RWPE2 (cell line): ENCODE results near the gene DLL4.

Experiments
- ATAC-seq: fragments of 200-7000 bp; cut with Tn5 transposase; 3 replicates; pipeline ENCODE4 v1.9.1; 2021; ENCODE audit warnings: low read depth
- DNase-seq: peaks from one replicate; pipeline ENCODE4 v3.0.0-alpha.2; 2020; ENCODE audit warnings: low spot score
- H3K27ac ChIP-seq: fragments of 450-650 bp; 2 replicates; pipeline ENCODE4 v1.5.1; 2017; ENCODE audit warnings: mild to moderate bottlenecking; ENCODE audit not compliant: poor library complexity, severe bottlenecking
- H3K27me3 ChIP-seq: fragments of 250-450 bp; sonication (Bioruptor Pico); 2 replicates; pipeline ENCODE4 v1.5.1; 2021; ENCODE audit warnings: mild to moderate bottlenecking, moderate library complexity; ENCODE audit not compliant: insufficient read depth, poor library complexity, severe bottlenecking
- H3K36me3 ChIP-seq: fragments of 250-450 bp; sonication (Bioruptor Pico); 2 replicates; pipeline ENCODE4 v1.5.1; 2020; ENCODE audit warnings: low read depth, mild to moderate bottlenecking, moderate library complexity
- H3K4me1 ChIP-seq: fragments of 250-450 bp; sonication (Bioruptor Pico); 2 replicates; pipeline ENCODE4 v1.5.1; 2021; ENCODE audit warnings: mild to moderate bottlenecking, moderate library complexity; ENCODE audit not compliant: insufficient read depth, poor library complexity, severe bottlenecking
- H3K4me3 ChIP-seq: fragments of 250-450 bp; sonication (Bioruptor Pico); 2 replicates; pipeline ENCODE4 v1.5.1; 2021; ENCODE audit warnings: mild to moderate bottlenecking, moderate library complexity; ENCODE audit not compliant: severe bottlenecking
- H3K9me3 ChIP-seq: fragments of 250-450 bp; sonication (Bioruptor Pico); 2 replicates; pipeline ENCODE4 v1.5.1; 2021; ENCODE audit warnings: mild to moderate bottlenecking, moderate library complexity; ENCODE audit not compliant: severe bottlenecking
- TF ChIP-seq, protein P1 (sequence below): fragments of 450-650 bp; IDR thresholded peaks from one replicate; pipeline ENCODE4 v1.5.1; 2017; ENCODE audit warnings: mild to moderate bottlenecking, moderate library complexity; ENCODE audit not compliant: poor library complexity, severe bottlenecking

The DLL4 gene

DNA sequence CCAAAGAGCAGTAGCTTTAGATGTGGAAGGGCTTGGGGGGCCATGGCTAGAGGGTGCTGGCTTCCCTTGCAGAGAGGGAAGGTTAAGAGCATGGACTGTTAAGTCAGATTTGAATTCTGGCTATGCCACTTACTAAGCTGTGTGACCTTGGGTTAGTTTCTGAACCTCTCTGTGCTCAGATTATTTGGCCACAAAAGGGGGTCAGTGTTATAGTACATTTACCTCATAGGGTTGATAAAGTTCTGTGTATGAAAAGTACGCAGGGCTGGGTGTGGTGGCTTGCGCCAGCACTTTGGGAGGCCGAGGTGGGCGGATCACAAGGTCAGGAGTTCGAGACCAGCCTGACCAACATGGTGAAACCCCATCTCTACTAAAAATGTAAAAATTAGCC lies 28.1 kb upstream of the DLL4 start:
- no peak overlapping the region for H3K27ac ChIP-seq
- ATAC-seq (no peak), DNase-seq (no peak)
- peaks cover 2% of the 10 kb centered on the region for H3K4me1 ChIP-seq
- H3K27me3 ChIP-seq = no peaks in the 10 kb centered on the region
- no peak overlapping the region for H3K4me3 ChIP-seq
- TF ChIP-seq, protein P1, sequence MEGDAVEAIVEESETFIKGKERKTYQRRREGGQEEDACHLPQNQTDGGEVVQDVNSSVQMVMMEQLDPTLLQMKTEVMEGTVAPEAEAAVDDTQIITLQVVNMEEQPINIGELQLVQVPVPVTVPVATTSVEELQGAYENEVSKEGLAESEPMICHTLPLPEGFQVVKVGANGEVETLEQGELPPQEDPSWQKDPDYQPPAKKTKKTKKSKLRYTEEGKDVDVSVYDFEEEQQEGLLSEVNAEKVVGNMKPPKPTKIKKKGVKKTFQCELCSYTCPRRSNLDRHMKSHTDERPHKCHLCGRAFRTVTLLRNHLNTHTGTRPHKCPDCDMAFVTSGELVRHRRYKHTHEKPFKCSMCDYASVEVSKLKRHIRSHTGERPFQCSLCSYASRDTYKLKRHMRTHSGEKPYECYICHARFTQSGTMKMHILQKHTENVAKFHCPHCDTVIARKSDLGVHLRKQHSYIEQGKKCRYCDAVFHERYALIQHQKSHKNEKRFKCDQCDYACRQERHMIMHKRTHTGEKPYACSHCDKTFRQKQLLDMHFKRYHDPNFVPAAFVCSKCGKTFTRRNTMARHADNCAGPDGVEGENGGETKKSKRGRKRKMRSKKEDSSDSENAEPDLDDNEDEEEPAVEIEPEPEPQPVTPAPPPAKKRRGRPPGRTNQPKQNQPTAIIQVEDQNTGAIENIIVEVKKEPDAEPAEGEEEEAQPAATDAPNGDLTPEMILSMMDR = no peak
- H3K9me3 ChIP-seq = no peaks in the 10 kb centered on the region
- peaks cover 42% of the 10 kb centered on the region for H3K36me3 ChIP-seq

DNA sequence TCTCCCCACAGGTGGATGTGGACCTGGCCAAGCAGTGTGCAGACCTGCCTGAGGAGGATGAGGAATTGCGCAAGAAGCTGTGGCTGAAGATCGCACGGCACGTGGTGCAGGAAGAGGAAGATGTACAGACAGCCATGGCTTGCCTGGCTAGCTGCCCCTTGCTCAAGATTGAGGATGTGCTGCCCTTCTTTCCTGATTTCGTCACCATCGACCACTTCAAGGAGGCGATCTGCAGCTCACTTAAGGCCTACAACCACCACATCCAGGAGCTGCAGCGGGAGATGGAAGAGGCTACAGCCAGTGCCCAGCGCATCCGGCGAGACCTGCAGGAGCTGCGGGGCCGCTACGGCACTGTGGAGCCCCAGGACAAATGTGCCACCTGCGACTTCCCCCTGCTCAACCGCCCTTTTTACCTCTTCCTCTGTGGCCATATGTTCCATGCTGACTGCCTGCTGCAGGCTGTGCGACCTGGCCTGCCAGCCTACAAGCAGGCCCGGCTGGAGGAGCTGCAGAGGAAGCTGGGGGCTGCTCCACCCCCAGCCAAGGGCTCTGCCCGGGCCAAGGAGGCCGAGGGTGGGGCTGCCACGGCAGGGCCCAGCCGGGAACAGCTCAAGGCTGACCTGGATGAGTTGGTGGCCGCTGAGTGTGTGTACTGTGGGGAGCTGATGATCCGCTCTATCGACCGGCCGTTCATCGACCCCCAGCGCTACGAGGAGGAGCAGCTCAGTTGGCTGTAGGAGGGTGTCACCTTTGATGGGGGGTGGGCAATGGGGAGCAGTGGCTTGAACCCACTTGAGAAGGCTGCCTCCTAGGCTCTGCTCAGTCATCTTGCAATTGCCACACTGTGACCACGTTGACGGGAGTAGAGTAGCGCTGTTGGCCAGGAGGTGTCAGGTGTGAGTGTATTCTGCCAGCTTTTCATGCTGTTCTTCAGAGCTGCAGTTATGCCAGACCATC lies 26.3 kb upstream of the DLL4 start:
- Histone ChIP-seq H3K4me3 (no peak overlapping the region), H3K4me1 (peaks cover 14% of the 10 kb centered on the region), H3K9me3 (no peaks in the 10 kb centered on the region), H3K27ac (peak overlapping the region; percentile 5), H3K36me3 (peaks cover 28% of the 10 kb centered on the region), H3K27me3 (no peaks in the 10 kb centered on the region)
- DNase-seq (peak; percentile 73), ATAC-seq (no peak)
- TF ChIP-seq, protein P1 = no peak

DNA sequence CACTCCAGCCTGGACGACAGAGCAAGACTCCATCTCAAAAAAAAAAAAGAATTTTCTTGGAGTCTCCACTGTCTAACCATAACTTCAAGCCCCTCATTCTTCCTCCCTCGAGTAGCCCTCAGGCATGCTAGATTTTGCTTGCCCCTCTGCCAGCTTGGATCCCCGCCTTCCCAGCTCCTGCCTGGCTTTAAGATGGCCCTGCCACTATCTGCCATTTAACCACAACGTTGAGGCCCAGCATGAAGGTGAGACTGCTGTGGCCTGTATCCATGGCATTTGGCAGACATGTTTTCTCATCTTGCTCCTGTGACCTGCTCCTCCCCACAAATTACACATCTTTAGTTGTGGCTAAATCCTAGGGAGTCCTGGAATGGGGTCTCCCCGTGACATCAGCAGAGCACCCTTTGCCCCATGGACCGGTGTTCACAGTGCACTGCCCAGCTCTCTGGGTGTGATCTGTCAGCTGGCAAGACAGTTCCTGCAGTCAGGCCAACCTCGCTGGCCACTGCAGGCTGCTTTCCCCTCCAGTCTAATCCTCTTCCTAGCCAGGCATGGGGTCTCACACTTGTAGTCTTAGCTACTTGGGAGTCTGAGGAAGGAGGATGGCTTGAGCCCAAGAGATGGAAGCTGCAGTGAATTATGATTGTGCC lies 24.5 kb upstream of the DLL4 start:
- H3K4me1 ChIP-seq = peaks cover 14% of the 10 kb centered on the region
- ATAC-seq (no peak), DNase-seq (no peak)
- H3K4me3 ChIP-seq = no peak overlapping the region
- peaks cover 28% of the 10 kb centered on the region for H3K36me3 ChIP-seq
- TF ChIP-seq, protein P1 = no peak
- H3K27me3 ChIP-seq = no peaks in the 10 kb centered on the region
- peak overlapping the region; percentile 86 for H3K27ac ChIP-seq
- H3K9me3 ChIP-seq = no peaks in the 10 kb centered on the region

DNA sequence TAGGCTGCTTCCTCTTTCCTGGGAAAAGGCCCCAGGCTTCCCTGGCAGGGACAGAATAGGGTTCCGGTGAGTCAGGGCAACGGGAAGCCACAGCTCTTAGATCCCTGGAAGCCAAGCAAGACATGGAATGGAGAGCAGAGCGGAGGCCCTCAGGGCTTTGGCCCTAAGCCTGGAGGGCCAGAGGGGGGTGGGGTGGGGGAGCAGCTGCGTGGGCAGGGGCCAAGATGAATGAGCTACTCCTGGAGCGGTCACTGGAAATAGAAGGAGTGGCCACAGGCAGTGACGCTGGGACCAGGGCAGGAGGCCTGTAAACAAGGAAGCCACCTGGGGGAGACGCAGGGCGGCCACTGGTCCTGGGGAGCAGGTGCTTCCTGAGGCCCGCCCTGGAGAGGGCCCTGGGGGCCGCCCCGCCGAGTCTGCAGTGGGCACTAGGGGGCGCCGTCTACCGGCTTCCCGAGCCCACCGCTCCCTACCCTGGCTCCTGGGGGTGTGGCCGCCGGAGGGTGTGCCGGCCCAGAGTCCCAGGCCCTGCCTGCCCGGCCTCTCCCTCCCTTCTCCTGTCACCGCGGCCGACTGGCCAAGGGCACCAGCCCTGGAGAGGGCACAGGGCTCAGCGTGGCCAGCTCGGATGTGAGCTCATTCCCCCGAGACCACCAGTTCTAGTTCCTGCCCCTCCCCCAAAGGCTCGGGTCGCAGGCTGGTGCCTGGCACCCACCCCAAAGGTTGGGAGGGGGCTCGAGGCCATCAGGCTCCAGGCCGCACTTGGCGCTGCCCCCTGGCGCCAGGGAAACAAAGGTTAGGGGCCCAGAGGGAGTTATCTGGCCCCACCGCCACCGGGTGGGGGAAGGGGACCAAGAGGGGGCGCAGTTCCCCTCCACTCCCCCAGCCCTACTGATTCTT lies 22.8 kb upstream of the DLL4 start:
- Histone ChIP-seq H3K4me1 (peaks cover 14% of the 10 kb centered on the region), H3K4me3 (peak overlapping the region; percentile 5), H3K36me3 (peaks cover 17% of the 10 kb centered on the region), H3K9me3 (no peaks in the 10 kb centered on the region), H3K27me3 (no peaks in the 10 kb centered on the region), H3K27ac (peak overlapping the region; percentile 86)
- DNase-seq (peak; percentile 97), ATAC-seq (peak; percentile 80)
- TF ChIP-seq, protein P1 = peak; percentile 97
